ENCODE data around the gene PHF21A. TPM values are rescaled to one million over a fixed set of nuclear protein-coding genes. Genes with fewer than 3 reads are reported as not detected.
"Not testable (repeated sequence)": the region's sequence is repeated elsewhere in the genome, so short reads cannot be mapped to it uniquely, and the experiment has no call there.

Gene PHF21A
- polyA plus RNA-seq, 10 donors = 26.8 to 44.2 (median 33.1) TPM

- DNase-seq = peak in 1 of 3 donors; percentile 67
Measured at GRCh38 chr11:45921561-45922424, 199.5 kb downstream of the PHF21A start.

DNA sequence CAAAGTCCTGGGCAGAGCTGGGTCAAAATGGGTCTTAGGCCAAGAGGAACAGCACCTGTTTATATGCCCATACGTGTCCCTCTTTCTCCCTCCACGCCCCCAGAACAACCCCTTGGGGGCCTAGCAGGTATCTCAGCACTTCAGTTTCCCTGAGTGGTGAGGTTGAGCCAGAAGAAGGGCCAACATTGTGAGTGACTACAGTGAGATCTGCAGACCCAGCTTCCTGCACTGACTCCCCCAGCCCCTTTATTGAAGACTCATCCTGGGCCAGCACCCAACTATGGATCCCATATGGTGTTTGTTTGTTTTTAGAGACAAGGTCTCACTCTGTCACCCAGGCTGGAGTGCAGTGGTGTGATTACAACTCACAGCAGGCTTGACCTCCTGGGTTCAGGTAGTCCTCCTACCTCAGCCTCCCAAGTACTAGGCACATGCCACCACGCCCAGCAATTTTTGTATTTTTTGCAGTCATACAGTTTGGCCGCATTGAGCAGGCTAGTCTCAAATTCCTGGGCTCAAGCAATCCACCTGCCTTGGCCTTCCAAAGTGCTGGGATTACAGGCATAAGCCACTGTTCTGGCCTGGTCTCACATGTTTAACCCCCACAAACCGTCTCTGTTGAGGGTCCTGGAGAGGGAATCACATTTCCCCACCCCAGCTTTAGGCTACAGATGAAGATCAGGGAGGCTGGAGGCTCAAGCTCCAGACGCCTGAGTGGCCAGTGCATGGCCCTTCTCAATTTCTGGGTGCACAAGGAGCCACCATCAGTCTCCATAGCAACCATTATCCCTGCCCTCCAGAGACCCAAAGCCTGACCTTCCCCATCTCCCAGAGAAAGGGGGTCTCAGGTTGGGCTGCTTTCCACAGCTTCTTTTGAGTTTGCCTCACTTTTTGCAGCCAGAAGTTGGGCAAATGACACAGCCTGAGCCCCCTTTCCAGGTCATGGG lies 200.4 kb downstream of the PHF21A start:
- DNase-seq = no peak

DNA sequence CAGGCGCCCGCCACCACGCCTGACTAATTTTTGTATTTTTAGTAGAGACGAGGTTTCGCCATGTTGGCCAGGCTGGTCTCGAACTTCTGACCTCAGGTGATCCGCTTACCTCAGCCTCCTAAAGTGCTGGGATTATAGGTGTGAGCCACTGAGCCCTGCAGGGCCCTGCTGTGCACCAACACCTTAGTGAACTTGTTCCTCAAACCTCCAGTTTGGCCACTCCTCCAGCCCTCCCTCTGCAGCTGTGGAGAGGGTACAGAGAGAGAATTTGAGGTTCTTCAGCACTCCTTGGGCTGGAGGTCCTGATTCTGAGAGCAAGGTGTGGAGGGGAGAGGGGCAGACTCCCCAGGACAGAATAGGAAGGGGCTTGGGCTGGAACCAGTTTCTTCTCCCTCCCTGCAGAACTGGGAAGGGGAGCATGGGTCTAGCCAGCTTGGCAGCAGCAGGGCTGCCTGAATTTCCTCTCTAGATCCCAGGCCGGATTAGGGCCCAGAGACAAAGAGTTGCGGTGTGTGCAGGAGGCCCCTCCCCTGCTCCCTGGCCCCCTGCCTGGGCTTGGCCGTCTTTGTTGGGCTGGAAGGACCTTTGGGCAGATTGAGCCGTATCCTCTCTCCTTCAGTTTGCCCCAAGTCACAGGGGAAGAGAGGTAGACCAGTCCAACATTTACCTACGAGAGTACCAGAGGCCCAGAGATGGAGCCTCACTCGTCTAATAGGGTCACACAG lies 201.3 kb downstream of the PHF21A start:
- DNase-seq = peak in 1 of 3 donors; percentile 21

DNA sequence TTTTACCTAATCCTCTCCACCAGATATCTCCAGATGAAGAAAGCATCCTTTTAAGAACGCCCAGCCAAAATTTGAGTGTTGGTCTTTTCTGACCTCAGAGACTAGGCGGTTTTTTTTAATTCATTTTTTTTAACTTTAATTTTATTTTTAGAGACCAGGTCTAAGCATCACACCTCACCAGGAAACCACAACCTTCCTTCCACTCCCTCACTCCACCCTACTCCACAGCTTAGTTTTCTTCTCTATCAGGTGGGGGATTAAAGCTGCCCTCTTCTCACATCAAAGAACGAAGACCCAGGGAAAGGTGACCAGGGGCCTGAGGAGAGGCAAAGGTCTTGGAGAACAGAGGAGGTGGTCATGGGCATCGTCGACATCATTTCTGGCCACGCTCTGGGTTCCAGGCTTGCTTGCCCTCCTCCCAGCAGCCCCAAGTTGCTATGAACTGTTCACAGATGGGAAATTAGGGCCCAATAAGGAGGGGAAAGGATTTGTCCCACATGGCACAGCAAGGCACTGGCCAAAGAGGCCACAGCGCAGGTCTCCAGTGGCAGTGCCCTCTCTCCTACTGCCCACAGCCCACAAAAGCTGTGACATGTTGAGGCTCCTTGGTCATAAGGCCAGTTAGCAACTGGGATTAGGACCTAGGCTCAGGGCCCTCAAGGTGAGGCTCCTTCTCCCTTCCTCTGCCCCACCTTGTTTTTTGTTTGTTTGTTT lies 202.1 kb downstream of the PHF21A start:
- no peak for DNase-seq

DNA sequence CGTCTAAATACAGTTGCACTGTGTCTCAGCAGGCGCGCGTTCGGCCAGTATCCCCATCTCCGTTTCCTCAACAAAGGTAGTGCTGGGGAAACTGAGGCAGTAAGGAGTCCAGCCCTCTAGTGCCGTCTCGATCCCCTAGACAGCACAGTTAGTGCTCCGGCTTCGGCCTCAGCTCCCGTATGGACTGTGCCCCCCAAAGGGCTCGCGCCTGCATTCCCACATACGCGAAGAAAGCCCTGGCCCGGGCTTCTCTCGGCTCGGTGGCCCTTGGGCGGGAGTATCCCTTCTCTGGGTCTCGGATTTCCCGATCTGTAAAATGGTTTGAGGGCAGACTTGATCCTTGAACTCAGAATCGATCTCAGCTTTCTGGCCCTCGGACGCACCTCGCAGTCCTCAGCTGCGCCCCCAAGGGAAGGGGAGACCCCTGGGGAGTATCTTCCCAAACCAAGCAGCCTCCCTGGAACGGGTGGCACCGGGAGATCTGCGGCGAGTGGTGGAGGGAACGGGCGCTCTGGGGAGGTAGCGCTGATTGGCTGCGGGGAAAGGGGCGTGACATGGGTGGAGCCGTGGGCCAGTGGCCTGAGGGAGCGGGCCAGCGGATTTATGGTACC lies 202.8 kb downstream of the PHF21A start:
- peak; percentile 36 to 77 (median 58) for DNase-seq

GRCh38 chr11:45917623-45918330 lies 203.5 kb downstream of the PHF21A start, which contains the start of gene PEX16:
PEX16 (minus strand) TSS chr11:45917877; CDS start chr11:45917811, 66 bp downstream.
- peak; percentile 98 to 99 (median 99) for DNase-seq

GRCh38 chr11:45917286-45917622 lies 204.0 kb downstream of the PHF21A start:
- no peak for DNase-seq

- no peak for DNase-seq
Measured at GRCh38 chr11:45915446-45915845, 205.8 kb downstream of the PHF21A start.

DNA sequence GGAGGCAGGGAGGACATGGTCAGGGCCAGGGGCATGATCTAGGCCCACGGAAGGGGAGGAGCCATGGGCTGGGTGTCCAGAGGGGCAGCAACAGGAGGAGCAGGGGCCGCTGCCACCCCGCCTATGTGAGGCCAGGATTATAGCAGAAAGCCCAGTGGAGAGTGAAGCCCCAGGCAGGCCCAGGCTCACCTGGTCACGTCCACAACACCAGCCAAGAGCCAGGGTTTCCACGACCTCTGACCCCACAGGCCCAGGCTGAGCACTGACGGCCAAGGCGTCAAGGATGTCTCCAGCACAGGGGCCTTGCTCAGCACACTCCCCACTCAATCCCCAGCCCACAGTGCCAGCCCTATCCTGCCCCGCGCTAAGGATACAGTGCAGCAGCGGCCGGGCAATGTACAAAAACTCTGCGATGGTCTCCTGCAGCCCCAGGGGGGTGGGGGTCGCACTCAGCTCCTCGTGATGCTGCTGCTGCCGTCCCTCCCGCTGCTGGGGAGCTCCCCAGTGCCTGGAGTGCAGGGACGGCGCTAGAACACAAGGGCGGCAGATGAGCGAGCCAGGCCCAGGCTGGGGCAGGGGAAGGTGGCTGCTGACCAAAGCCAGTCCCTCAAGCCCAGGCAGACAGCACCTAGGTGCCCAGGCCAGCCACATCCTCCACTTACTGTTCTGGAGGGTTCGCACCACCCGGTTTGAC lies 207.2 kb downstream of the PHF21A start:
- DNase-seq = no peak

DNA sequence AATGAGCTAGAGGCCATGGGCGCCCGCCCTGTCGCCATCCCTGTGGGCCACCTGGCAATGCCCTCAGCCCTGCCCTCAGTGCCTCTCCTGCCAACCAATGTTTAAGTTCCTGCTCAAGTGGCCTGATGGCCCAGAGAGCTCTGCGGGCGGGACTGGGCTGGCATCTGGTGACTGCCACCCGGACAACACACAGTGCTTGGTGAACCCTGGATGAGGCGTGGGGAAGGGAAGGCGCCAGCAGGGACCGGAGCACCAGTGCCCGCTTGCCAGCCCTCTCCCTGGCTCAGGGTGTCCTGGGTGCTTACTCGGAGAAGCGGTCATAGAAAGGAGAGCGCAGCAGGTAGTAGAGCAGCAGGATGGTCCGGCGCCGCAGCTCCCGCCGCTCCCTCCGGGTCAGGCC lies 207.7 kb downstream of the PHF21A start:
- no peak for DNase-seq

DNA sequence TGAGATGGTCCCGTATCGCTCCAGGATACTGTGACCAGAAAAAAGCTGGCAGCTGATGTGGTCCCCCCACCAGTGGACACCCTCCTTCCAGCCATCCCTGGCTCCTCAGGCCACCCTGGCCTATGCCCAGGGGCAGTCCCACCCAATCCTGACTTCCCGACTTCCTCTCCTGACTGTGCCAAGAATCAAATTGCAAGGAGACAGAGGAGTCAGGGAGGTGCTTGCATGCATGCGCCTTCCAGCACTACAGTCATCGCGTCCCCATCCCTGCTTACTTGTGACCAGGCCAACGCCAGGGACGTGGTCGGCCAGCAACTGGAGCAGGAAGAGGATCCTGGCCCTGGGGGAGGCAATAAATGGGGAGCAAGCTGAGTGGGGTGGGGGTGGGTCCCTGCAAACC lies 210.6 kb downstream of the PHF21A start:
- no peak for DNase-seq

- DNase-seq = no peak
Measured at GRCh38 chr11:45909594-45910475, 211.4 kb downstream of the PHF21A start.

DNA sequence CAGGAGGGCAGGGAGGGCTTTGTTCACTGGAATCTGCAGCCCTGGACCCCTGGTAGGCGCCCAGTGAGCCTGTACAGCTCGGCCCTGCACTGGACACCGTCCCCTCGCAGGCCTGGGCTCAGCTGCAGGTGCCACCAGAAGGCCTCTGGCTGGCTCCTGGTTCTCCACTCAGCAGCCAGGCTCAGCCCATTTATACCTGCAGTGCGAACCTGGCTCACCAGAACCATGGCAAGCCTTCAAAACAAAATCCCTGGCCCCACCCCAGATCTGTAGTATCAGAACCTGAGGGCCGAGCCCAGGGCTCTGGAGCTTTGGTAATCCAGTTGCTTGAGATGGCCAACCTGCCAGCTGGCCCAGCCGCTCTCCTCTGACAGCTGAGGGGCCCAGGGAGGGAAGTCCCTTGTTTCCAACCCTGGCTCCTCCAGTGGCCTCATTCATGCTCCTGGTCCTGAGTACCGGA lies 213.3 kb downstream of the PHF21A start:
- DNase-seq = peak in 1 of 3 donors; percentile 19

DNA sequence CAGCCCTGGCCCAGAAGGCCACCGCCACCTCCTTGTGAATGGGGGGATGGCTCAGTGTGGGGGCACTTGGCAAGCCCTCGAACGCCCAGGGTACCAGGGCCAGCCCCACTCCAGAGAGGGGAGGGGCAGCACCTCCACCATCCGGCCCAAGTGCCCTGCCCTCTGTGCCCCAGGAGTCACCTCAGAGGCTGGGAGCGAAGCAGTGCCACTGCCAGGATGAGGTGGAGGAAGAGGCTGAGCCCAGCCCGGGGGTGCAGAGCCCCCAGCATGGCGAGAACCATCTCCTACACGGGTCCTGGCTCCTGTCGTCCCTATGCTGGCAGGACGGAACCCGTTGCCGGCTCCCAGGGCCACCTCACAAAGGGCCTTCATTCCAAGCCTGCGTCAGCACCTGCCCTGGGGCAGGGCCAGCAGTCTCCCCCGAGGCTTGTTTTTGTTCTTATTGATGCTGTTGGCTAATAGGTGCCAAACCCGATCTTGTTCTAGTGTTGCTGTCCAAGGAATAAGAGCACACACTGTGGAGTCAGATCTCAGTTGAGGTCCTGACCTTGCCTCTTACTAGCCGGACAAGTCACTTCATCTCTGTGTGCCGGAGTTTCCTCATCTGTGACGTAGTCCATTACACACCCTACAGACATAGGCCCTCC lies 214.2 kb downstream of the PHF21A start, which contains the start of gene FREY1:
Gene FREY1, minus strand, starts transcription at position 307 of the 647 bp plus-strand sequence. Its CDS starts 26 bp downstream, at position 281.
- peak in 1 of 3 donors; percentile 22 for DNase-seq

DNA sequence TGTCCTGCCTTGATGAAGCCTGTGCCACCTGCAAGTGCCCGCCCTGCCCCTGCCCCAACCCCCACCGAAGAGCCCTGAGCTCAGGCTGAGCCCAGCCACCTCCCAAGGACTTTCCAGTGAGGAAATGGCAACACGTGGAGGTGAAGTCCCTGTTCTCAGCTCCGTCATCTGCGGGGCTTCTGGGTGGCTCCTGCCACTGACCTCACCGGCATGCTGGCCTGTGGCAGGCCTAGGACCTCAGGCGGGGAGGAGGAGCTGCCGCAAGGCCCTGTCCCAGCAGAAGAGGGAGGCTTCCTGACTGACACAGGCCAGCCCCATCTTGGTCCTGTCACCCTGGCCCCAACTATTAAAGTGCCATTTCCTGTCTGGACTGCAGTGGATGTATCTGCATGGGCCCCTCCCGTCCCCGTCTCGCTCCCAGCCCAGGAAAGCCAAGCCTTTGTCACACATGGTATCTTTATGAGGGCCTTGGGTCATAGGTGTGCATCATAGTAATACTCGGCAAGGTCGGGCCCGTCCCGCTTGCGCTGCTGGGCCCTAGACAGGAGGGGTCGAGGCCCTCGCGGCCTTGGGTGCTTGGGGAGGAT lies 215.1 kb downstream of the PHF21A start:
- peak in 1 of 3 donors; percentile 18 for DNase-seq

DNA sequence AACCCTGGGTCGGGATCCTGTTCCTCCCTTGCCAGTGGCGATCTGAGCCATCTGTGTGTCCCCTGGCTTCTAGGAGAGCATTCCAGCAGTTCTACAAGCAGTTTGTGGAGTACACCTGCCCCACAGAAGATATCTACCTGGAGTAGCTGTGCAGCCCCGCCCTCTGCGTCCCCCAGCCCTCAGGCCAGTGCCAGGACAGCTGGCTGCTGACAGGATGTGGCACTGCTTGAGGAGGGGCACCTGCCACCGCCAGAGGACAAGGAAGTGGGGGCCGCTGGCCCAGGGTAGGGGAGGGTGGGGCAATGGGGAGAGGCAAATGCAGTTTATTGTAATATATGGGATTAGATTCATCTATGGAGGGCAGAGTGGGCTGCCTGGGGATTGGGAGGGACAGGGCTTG lies 215.7 kb downstream of the PHF21A start:
- not testable (repeated sequence) for DNase-seq

DNA sequence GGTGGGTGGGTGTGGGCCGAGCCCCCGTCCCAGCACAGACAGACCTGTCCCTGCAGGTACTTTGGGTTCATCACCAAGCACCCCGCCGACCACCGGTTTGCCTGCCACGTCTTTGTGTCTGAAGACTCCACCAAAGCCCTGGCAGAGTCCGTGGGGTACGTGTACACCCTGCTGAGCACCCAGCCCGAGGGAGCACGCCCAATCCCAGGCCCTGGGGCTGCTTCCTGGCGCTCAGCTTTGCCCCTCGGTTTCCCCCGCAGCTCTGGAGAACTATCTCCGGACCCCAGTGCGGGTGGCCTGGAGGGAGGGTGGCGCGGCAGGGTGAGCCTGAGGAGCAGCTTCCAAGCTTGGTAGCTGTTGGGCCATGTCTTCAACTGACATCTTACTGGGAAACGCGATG lies 216.2 kb downstream of the PHF21A start:
- DNase-seq = no peak
